ENCODE results near the gene PRKAG2.

Gene PRKAG2

GRCh38 chr7:151687523-151688235 is 189.2 kb downstream of the PRKAG2 start:
- no peaks in the 10 kb centered on the region for H3K9me3 ChIP-seq (ENCODE audit: control insufficient read depth in 2 of 2, low read length in 2 of 2)
- no peak overlapping the region for H3K9ac ChIP-seq (ENCODE audit: low read length in 2 of 2)
- peak overlapping the region; percentile 55 for H3K27ac ChIP-seq (ENCODE audit: low read length)
- H3K4me1 ChIP-seq (ENCODE audit: control insufficient read depth, insufficient read depth, low read length) = peaks cover 44% of the 10 kb centered on the region
- no peaks in the 10 kb centered on the region for H3K27me3 ChIP-seq (ENCODE audit: control insufficient read depth in 1 of 2, insufficient read depth in 2 of 2, low read length in 2 of 2)
- no peak overlapping the region for H3K4me3 ChIP-seq (ENCODE audit: low read length in 2 of 2)
- H3K36me3 ChIP-seq (ENCODE audit: control insufficient read depth in 2 of 2, insufficient read depth in 2 of 2, low read length in 2 of 2) = no peaks in the 10 kb centered on the region

GRCh38 chr7:151686826-151687225 is 190.1 kb downstream of the PRKAG2 start:
- Histone ChIP-seq H3K27me3 (ENCODE audit: control insufficient read depth in 1 of 2, insufficient read depth in 2 of 2, low read length in 2 of 2) (no peaks in the 10 kb centered on the region), H3K27ac (ENCODE audit: low read length) (peak overlapping the region; percentile 55), H3K36me3 (ENCODE audit: control insufficient read depth in 2 of 2, insufficient read depth in 2 of 2, low read length in 2 of 2) (no peaks in the 10 kb centered on the region), H3K9ac (ENCODE audit: low read length in 2 of 2) (peak overlapping the region in 1 of 2 donors; percentile 51), H3K4me3 (ENCODE audit: low read length in 2 of 2) (no peak overlapping the region), H3K4me1 (ENCODE audit: control insufficient read depth, insufficient read depth, low read length) (peaks cover 44% of the 10 kb centered on the region), H3K9me3 (ENCODE audit: control insufficient read depth in 2 of 2, low read length in 2 of 2) (no peaks in the 10 kb centered on the region)

DNA sequence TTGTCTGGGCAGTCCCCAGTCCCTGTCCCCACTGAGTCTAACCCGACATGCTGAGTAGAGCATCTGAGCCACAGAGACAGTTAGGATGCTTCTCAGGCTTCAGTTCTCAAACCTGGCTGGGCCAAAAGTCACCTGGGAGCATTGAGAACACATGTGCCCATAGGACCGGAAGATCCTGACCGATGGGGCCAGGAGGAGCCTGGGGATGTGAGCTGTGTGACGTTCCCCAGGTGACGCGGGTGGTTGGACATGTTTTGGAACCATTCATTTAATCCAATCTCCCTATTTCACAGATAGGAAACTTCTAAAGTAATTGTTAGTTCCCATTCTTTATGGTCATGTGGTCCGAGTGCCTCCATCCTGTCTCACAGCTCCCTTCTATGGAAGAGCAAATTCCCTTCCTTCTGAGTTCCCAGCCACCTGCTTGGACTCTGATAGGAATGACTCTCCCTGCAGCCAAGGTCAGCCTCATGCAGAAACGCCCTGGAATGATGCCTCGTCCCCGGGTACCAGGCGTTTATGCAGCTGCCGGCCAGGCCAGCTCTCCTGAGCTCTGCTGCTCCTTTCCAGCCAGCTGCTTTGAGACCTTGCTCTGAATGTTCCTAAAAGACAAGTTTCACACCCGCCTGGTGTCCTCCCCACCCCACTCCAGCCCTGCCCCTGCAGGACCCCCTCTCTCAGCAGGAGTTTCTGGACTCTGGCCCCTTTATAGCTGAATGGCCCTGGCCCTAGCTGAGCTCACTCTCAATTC is 190.7 kb downstream of the PRKAG2 start:
- Histone ChIP-seq H3K9me3 (ENCODE audit: control insufficient read depth in 2 of 2, low read length in 2 of 2) (no peaks in the 10 kb centered on the region), H3K4me3 (ENCODE audit: low read length in 2 of 2) (no peak overlapping the region), H3K27ac (ENCODE audit: low read length) (no peak overlapping the region), H3K4me1 (ENCODE audit: control insufficient read depth, insufficient read depth, low read length) (peaks cover 44% of the 10 kb centered on the region), H3K9ac (ENCODE audit: low read length in 2 of 2) (no peak overlapping the region), H3K27me3 (ENCODE audit: control insufficient read depth in 1 of 2, insufficient read depth in 2 of 2, low read length in 2 of 2) (no peaks in the 10 kb centered on the region), H3K36me3 (ENCODE audit: control insufficient read depth in 2 of 2, insufficient read depth in 2 of 2, low read length in 2 of 2) (no peaks in the 10 kb centered on the region)

DNA sequence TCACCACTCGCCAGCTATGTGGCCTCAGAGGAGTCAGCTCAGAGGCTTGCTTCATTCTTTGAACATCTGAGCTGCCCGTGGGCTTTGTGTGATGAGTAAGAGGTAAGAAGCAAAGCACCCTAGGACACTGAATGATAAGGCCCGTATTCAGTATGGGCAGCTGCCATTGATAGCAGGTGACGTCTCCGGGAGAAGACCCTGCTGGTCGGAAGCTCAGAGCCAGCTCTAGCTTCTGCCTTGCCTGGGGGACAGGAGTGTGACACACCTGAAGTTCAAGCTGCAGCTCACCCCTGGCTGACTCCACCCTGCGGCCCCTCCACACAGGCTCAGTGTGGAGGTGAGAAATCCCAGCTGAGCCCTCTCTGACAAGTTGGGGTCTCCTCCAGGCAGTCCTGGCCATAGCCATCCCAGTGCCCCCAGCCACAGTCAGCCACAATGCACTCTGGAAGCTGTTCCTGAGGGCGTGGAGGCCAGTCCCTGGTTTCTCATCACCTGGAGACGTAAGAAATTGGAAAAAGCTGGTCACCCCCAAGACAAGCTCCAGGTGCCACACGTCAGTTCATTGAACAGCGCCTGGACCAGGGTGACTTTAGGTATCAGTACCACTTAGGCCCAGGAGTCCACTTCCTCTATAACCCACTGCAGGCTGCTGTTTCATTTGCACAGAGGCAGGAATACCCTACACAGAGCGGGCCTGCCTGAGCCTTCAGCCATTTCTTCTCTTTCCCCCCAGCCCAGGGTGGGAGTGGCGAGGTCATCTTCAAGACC is 192.3 kb downstream of the PRKAG2 start:
- Histone ChIP-seq H3K36me3 (ENCODE audit: control insufficient read depth in 2 of 2, insufficient read depth in 2 of 2, low read length in 2 of 2) (no peaks in the 10 kb centered on the region), H3K9ac (ENCODE audit: low read length in 2 of 2) (no peak overlapping the region), H3K4me1 (ENCODE audit: control insufficient read depth, insufficient read depth, low read length) (peaks cover 36% of the 10 kb centered on the region), H3K4me3 (ENCODE audit: low read length in 2 of 2) (no peak overlapping the region), H3K27me3 (ENCODE audit: control insufficient read depth in 1 of 2, insufficient read depth in 2 of 2, low read length in 2 of 2) (no peaks in the 10 kb centered on the region), H3K27ac (ENCODE audit: low read length) (no peak overlapping the region), H3K9me3 (ENCODE audit: control insufficient read depth in 2 of 2, low read length in 2 of 2) (no peaks in the 10 kb centered on the region)

- Histone ChIP-seq H3K36me3 (ENCODE audit: control insufficient read depth in 2 of 2, insufficient read depth in 2 of 2, low read length in 2 of 2) (no peaks in the 10 kb centered on the region), H3K27me3 (ENCODE audit: control insufficient read depth in 1 of 2, insufficient read depth in 2 of 2, low read length in 2 of 2) (no peaks in the 10 kb centered on the region), H3K9ac (ENCODE audit: low read length in 2 of 2) (no peak overlapping the region), H3K4me3 (ENCODE audit: low read length in 2 of 2) (no peak overlapping the region), H3K27ac (ENCODE audit: low read length) (no peak overlapping the region), H3K9me3 (ENCODE audit: control insufficient read depth in 2 of 2, low read length in 2 of 2) (no peaks in the 10 kb centered on the region), H3K4me1 (ENCODE audit: control insufficient read depth, insufficient read depth, low read length) (peaks cover 31% of the 10 kb centered on the region)
Observed at GRCh38 chr7:151683615-151684407, 193.1 kb downstream of the PRKAG2 start.

DNA sequence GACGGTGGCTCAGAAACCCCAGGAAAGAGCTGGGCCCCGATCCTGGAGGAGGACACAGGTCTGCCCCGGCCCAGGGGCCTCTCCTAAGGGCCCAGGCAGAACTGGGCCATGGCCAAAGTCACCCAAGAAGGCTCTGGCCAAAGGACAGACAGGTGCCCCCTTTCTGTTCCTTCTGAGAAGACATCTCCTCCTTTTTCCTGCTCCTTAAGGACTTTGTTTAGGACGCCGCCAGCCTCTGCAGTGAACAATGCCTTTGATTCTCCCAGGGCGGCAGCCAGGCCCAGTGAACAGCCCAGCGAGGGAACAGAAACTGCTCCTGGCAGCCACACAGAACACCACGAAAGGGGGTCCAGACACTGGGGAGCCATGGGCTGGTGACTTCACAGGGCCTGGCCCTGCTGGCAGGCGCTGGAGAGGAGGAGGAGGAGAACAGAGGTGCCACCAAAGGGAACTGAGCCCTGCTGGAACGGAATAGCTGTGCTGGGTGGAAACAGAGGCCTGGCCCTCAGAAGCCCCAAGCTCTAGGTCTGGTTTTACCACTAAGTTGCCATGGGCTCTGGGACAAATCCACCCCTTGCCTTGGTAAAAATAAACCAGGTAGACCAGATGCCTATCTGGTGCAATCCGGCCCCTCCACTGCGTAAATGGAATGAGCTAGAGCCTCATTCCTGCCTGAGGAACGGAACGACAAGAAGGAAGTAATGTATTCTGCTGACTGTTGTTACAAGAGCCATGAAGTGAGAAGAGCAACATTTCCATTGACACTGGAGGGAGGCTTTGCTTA is 193.9 kb downstream of the PRKAG2 start:
- H3K36me3 ChIP-seq (ENCODE audit: control insufficient read depth in 2 of 2, insufficient read depth in 2 of 2, low read length in 2 of 2) = no peaks in the 10 kb centered on the region
- H3K4me3 ChIP-seq (ENCODE audit: low read length in 2 of 2) = no peak overlapping the region
- peaks cover 28% of the 10 kb centered on the region for H3K4me1 ChIP-seq (ENCODE audit: control insufficient read depth, insufficient read depth, low read length)
- H3K9ac ChIP-seq (ENCODE audit: low read length in 2 of 2) = no peak overlapping the region
- H3K9me3 ChIP-seq (ENCODE audit: control insufficient read depth in 2 of 2, low read length in 2 of 2) = no peaks in the 10 kb centered on the region
- no peak overlapping the region for H3K27ac ChIP-seq (ENCODE audit: low read length)
- no peaks in the 10 kb centered on the region for H3K27me3 ChIP-seq (ENCODE audit: control insufficient read depth in 1 of 2, insufficient read depth in 2 of 2, low read length in 2 of 2)

DNA sequence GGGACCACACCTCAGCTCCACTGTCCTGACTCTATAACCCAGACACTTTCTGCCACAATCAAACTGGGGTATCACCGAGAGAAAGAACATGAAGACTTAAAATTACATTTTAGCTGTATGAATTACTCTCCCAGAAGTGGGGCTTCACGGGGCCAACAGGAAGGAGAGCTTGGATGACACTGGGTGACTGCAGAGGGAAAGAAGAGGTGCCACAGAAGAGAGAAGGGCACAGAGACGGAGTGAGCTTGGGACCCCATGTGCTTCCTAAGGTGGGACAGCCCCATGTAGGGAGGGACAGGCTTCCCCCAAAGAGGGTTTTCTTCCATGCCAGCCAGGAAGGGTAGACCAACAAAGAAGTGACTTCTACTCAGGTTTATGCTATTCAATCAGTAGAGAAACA is 195.2 kb downstream of the PRKAG2 start:
- Histone ChIP-seq H3K9me3 (ENCODE audit: control insufficient read depth in 2 of 2, low read length in 2 of 2) (no peaks in the 10 kb centered on the region), H3K4me1 (ENCODE audit: control insufficient read depth, insufficient read depth, low read length) (peaks cover 21% of the 10 kb centered on the region), H3K9ac (ENCODE audit: low read length in 2 of 2) (no peak overlapping the region), H3K27ac (ENCODE audit: low read length) (no peak overlapping the region), H3K36me3 (ENCODE audit: control insufficient read depth in 2 of 2, insufficient read depth in 2 of 2, low read length in 2 of 2) (no peaks in the 10 kb centered on the region), H3K27me3 (ENCODE audit: control insufficient read depth in 1 of 2, insufficient read depth in 2 of 2, low read length in 2 of 2) (no peaks in the 10 kb centered on the region), H3K4me3 (ENCODE audit: low read length in 2 of 2) (no peak overlapping the region)

DNA sequence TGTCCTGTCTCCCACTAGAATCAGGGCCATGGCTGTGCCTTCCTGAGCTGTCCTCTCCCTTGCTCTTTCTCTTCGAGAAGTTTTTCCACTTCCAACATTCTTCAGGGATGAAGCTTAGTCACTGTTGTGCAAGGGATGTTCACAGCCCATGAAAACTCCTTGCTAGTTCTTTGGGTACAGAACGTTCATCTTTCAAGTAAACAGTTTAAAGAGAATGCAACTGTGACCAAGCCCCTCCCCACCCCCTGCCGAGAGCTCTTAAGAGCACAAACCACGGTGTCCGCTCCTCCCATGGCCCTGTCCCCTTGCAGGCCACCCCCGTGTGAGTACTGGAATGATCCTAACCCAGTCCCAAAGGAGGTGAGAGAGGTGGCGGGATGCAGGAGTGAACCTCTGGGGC is 196.1 kb downstream of the PRKAG2 start:
- no peak overlapping the region for H3K4me3 ChIP-seq (ENCODE audit: low read length in 2 of 2)
- H3K9me3 ChIP-seq (ENCODE audit: control insufficient read depth in 2 of 2, low read length in 2 of 2) = no peaks in the 10 kb centered on the region
- no peak overlapping the region for H3K9ac ChIP-seq (ENCODE audit: low read length in 2 of 2)
- no peaks in the 10 kb centered on the region for H3K36me3 ChIP-seq (ENCODE audit: control insufficient read depth in 2 of 2, insufficient read depth in 2 of 2, low read length in 2 of 2)
- H3K4me1 ChIP-seq (ENCODE audit: control insufficient read depth, insufficient read depth, low read length) = peaks cover 14% of the 10 kb centered on the region
- H3K27ac ChIP-seq (ENCODE audit: low read length) = peak overlapping the region; percentile 31
- H3K27me3 ChIP-seq (ENCODE audit: control insufficient read depth in 1 of 2, insufficient read depth in 2 of 2, low read length in 2 of 2) = no peaks in the 10 kb centered on the region

GRCh38 chr7:151679881-151680612 is 196.9 kb downstream of the PRKAG2 start:
- H3K9me3 ChIP-seq (ENCODE audit: control insufficient read depth in 2 of 2, low read length in 2 of 2) = no peaks in the 10 kb centered on the region
- peaks cover 14% of the 10 kb centered on the region for H3K4me1 ChIP-seq (ENCODE audit: control insufficient read depth, insufficient read depth, low read length)
- H3K9ac ChIP-seq (ENCODE audit: low read length in 2 of 2) = no peak overlapping the region
- peak overlapping the region; percentile 31 for H3K27ac ChIP-seq (ENCODE audit: low read length)
- no peak overlapping the region for H3K4me3 ChIP-seq (ENCODE audit: low read length in 2 of 2)
- H3K27me3 ChIP-seq (ENCODE audit: control insufficient read depth in 1 of 2, insufficient read depth in 2 of 2, low read length in 2 of 2) = no peaks in the 10 kb centered on the region
- H3K36me3 ChIP-seq (ENCODE audit: control insufficient read depth in 2 of 2, insufficient read depth in 2 of 2, low read length in 2 of 2) = peaks cover 0 to 3% of the 10 kb centered on the region in 2 donors

Data from stomach smooth muscle (tissue), 2 donors.